ENCODE results near the gene BPTF.
"Not testable (repeated sequence)": the region's sequence is repeated elsewhere in the genome, so short reads cannot be mapped to it uniquely, and the experiment has no call there.

The BPTF gene

DNA sequence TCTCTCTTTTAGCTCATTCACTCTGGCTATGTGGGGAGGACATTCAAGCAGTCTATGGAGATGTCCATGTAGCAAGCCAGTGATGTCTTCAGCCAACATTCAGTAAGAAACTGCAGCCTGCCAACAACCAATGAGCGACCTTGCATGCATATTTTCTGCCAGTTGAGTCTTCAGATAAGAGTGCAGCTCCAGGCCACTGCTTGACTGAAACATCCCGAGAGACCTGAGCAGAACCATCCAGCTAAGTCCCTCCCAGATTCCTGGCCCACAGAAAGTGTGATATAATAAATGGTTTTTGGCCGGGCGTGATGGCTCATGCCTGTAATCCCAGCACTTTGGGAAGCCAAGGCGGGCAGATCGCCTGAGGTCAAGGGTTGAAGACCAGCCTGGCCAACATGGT is 181.5 kb downstream of the BPTF start:
- no peak for DNase-seq (ENCODE audit: low spot score)
- TF ChIP-seq, protein P1, sequence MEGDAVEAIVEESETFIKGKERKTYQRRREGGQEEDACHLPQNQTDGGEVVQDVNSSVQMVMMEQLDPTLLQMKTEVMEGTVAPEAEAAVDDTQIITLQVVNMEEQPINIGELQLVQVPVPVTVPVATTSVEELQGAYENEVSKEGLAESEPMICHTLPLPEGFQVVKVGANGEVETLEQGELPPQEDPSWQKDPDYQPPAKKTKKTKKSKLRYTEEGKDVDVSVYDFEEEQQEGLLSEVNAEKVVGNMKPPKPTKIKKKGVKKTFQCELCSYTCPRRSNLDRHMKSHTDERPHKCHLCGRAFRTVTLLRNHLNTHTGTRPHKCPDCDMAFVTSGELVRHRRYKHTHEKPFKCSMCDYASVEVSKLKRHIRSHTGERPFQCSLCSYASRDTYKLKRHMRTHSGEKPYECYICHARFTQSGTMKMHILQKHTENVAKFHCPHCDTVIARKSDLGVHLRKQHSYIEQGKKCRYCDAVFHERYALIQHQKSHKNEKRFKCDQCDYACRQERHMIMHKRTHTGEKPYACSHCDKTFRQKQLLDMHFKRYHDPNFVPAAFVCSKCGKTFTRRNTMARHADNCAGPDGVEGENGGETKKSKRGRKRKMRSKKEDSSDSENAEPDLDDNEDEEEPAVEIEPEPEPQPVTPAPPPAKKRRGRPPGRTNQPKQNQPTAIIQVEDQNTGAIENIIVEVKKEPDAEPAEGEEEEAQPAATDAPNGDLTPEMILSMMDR (IDR thresholded peaks at IDR 0.05; ENCODE audit: borderline replicate concordance, control extremely low read depth, extremely low read depth, insufficient read depth, missing control alignments) = no peak
- in situ Hi-C loops (cut with MboI; ENCODE audit: low sequenced_read_pairs, unreplicated experiment) = no loop called here

- TF ChIP-seq, protein P1 (IDR thresholded peaks at IDR 0.05; ENCODE audit: borderline replicate concordance, control extremely low read depth, extremely low read depth, insufficient read depth, missing control alignments) = peak; percentile 63
- in situ Hi-C loops (cut with MboI; ENCODE audit: low sequenced_read_pairs, unreplicated experiment) = no loop called here
- peak; percentile 77 for DNase-seq (ENCODE audit: low spot score)
These were observed 185.9 kb downstream of the BPTF start for GRCh38 chr17:68011199-68011665.

DNA sequence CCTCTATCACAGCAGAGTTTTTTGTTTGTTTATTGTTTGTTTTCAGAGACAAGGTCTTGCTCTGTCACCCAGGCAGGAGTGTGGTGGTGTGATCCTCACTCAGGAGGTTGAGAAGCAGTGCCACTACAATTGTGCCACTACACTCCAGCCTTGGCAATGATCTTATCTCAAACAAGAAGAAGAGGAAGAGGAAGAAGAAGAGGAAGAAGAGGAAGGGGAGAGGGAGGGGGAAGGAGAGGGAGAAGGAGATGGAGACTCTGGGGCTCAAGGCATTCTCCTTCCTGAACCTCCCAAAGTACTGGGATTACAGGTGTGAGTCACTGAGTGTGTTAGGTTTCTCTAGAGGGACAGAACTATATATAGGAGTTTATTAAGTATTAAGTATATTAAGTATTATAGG is 188.1 kb downstream of the BPTF start:
- TF ChIP-seq, protein P1 (IDR thresholded peaks at IDR 0.05; ENCODE audit: borderline replicate concordance, control extremely low read depth, extremely low read depth, insufficient read depth, missing control alignments) = no peak
- in situ Hi-C loops (cut with MboI; ENCODE audit: low sequenced_read_pairs, unreplicated experiment) = no loop called here
- no peak for DNase-seq (ENCODE audit: low spot score)

- in situ Hi-C loops (cut with MboI; ENCODE audit: low sequenced_read_pairs, unreplicated experiment) = no loop called here
- DNase-seq (ENCODE audit: low spot score) = no peak
- TF ChIP-seq, protein P1 (IDR thresholded peaks at IDR 0.05; ENCODE audit: borderline replicate concordance, control extremely low read depth, extremely low read depth, insufficient read depth, missing control alignments) = no peak
These were observed 189.9 kb downstream of the BPTF start for GRCh38 chr17:68015081-68015723.

DNA sequence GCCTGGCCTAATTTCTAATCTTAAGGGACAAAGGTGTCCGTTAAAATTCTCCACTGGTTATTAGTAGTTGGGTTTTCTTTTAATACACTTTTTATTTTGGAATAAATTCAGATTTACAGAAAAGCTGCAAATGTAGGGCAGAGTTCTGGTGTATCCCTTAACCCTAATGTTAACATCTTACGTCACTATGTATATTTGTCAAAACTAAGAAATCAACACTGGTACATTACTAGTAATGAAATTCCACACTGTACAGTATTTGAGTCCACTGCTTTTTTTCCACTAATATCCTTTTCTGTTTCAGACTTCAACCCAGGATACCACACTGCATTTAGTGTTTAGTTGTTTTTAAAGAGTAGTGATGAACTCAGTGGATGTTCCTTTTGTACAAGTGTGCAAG is 191.5 kb downstream of the BPTF start:
- in situ Hi-C loops (cut with MboI; ENCODE audit: low sequenced_read_pairs, unreplicated experiment) = no loop called here
- no peak for DNase-seq (ENCODE audit: low spot score)
- TF ChIP-seq, protein P1 (IDR thresholded peaks at IDR 0.05; ENCODE audit: borderline replicate concordance, control extremely low read depth, extremely low read depth, insufficient read depth, missing control alignments) = no peak

GRCh38 chr17:68018493-68018892 is 193.2 kb downstream of the BPTF start:
- DNase-seq (ENCODE audit: low spot score); in situ Hi-C loops (cut with MboI; ENCODE audit: low sequenced_read_pairs, unreplicated experiment): not testable (repeated sequence)

DNA sequence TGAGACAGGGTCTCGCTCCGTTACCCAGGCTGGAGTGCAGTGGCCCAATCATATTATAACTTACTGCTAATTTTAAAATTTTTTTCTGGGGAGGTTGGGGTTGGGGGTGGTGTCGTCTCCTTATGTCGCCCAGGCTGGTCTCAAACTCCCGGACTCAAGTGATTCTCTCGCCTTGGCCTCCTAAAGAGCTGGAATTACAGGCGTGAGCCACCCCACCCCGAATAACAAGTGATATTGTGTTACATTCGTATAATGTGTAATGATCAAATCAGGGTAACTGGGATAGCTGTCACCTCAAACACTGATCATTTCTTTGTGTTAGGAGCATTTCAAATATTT is 194.0 kb downstream of the BPTF start:
- DNase-seq (ENCODE audit: low spot score) = no peak
- in situ Hi-C loops (cut with MboI; ENCODE audit: low sequenced_read_pairs, unreplicated experiment) = no loop called here
- TF ChIP-seq, protein P1 (IDR thresholded peaks at IDR 0.05; ENCODE audit: borderline replicate concordance, control extremely low read depth, extremely low read depth, insufficient read depth, missing control alignments) = no peak

Data from GM13976 (cell line).